ENCODE measurements around the gene PEX11A. TPM values are rescaled to one million over a fixed set of nuclear protein-coding genes. Genes with fewer than 3 reads are reported as not detected.

The PEX11A gene
- total RNA-seq, 1 donor from 2014 or later, result 5.0 TPM

GRCh38 chr15:89679212-89679611 is 11.3 kb downstream of the PEX11A start, which contains the start of gene PLIN1:
Gene PLIN1, minus strand, starts transcription at chr15:89679367. Its CDS starts 1,878 bp downstream, at chr15:89677489.
- intact Hi-C loops (cut with DNase I), result no loop called here
- DNase-seq (ENCODE audit: low spot score), result no peak

- DNase-seq (ENCODE audit: low spot score), result peak; percentile 64
- intact Hi-C loops (cut with DNase I), result no loop called here
Observed at GRCh38 chr15:89677381-89677780, 13.2 kb downstream of the PEX11A start.

GRCh38 chr15:89675606-89676005 is 14.9 kb downstream of the PEX11A start:
- no peak for DNase-seq (ENCODE audit: low spot score)
- intact Hi-C loops (cut with DNase I), result no loop called here

- intact Hi-C loops (cut with DNase I), result no loop called here
- peak; percentile 22 for DNase-seq (ENCODE audit: low spot score)
Observed at GRCh38 chr15:89674526-89674925, 16.0 kb downstream of the PEX11A start.

- intact Hi-C loops (cut with DNase I), result no loop called here
- DNase-seq (ENCODE audit: low spot score), result peak; percentile 71
Observed at GRCh38 chr15:89673165-89673512, 17.4 kb downstream of the PEX11A start.

GRCh38 chr15:89672221-89673164 is 18.1 kb downstream of the PEX11A start:
- DNase-seq (ENCODE audit: low spot score), result peak; percentile 73
- intact Hi-C loops (cut with DNase I), result no loop called here

- intact Hi-C loops (cut with DNase I), result no loop called here
- peak; percentile 61 for DNase-seq (ENCODE audit: low spot score)
Observed at GRCh38 chr15:89671687-89672086, 18.9 kb downstream of the PEX11A start.

GRCh38 chr15:89670971-89671560 is 19.5 kb downstream of the PEX11A start:
- DNase-seq (ENCODE audit: low spot score), result peak; percentile 62
- intact Hi-C loops (cut with DNase I), result no loop called here

- peak; percentile 56 for DNase-seq (ENCODE audit: low spot score)
- intact Hi-C loops (cut with DNase I), result no loop called here
Observed at GRCh38 chr15:89669941-89670340, 20.6 kb downstream of the PEX11A start.

- intact Hi-C loops (cut with DNase I), result no loop called here
- peak; percentile 15 for DNase-seq (ENCODE audit: low spot score)
Observed at GRCh38 chr15:89669309-89669865, 21.2 kb downstream of the PEX11A start.

GRCh38 chr15:89668171-89668570 is 22.4 kb downstream of the PEX11A start:
- DNase-seq (ENCODE audit: low spot score), result no peak
- intact Hi-C loops (cut with DNase I), result no loop called here

GRCh38 chr15:89667706-89667960 is 22.9 kb downstream of the PEX11A start:
- intact Hi-C loops (cut with DNase I), result no loop called here
- DNase-seq (ENCODE audit: low spot score), result no peak

GRCh38 chr15:89666858-89667705 is 23.5 kb downstream of the PEX11A start:
- DNase-seq (ENCODE audit: low spot score), result peak; percentile 66
- intact Hi-C loops (cut with DNase I), result no loop called here

- DNase-seq (ENCODE audit: low spot score), result peak; percentile 72
- intact Hi-C loops (cut with DNase I), result no loop called here
Observed at GRCh38 chr15:89666184-89666857, 24.2 kb downstream of the PEX11A start.

GRCh38 chr15:89665449-89666181 is 24.9 kb downstream of the PEX11A start:
- DNase-seq (ENCODE audit: low spot score), result peak; percentile 79
- intact Hi-C loops (cut with DNase I), result no loop called here

GRCh38 chr15:89664441-89665350 is 25.9 kb downstream of the PEX11A start:
- peak; percentile 10 for DNase-seq (ENCODE audit: low spot score)
- intact Hi-C loops (cut with DNase I), result no loop called here

- DNase-seq (ENCODE audit: low spot score), result peak; percentile 73
- intact Hi-C loops (cut with DNase I), result no loop called here
Observed at GRCh38 chr15:89662893-89663626, 27.5 kb downstream of the PEX11A start.
